Cardiac muscle cell (in vitro differentiated cells and primary cell): ENCODE data around the gene ELAC2. TPM values are rescaled to one million over a fixed set of nuclear protein-coding genes. Genes with fewer than 3 reads are reported as not detected.

Experiments
- DNase-seq, 2 donors: peaks; one replicate each; pipeline versions ENCODE4 v3.0.0 to v3.0.0-alpha.2; 2010 to 2017; ENCODE audit warnings: low read depth in 1 of 2, low spot score in 1 of 2
- H3K27ac ChIP-seq: fragments of 200-600 bp; sonication (generic); 2 replicates; pipeline ENCODE4 v1.5.1; 2016
- H3K27me3 ChIP-seq: fragments of 200-600 bp; sonication (generic); 2 replicates; pipeline ENCODE4 v1.6.0; 2016; ENCODE audit warnings: control low read depth
- H3K36me3 ChIP-seq: fragments of 200-600 bp; sonication (generic); 2 replicates; pipeline ENCODE4 v1.5.1; 2016; ENCODE audit warnings: control low read depth
- H3K4me1 ChIP-seq: fragments of 200-600 bp; sonication (generic); 2 replicates; pipeline ENCODE4 v1.8.1; 2017; ENCODE audit warnings: low read depth, mild to moderate bottlenecking, mixed run types
- H3K4me3 ChIP-seq: fragments of 200-600 bp; sonication (generic); 2 replicates; pipeline ENCODE4 v1.5.1; 2016; ENCODE audit warnings: mild to moderate bottlenecking
- H3K9me3 ChIP-seq: fragments of 200-600 bp; sonication (generic); 2 replicates; pipeline ENCODE4 v1.5.1; 2017; ENCODE audit warnings: low read depth, mild to moderate bottlenecking, control low read depth
- polyA plus RNA-seq: library from polyadenylated mRNA; unstranded; fragments of >200 nt; fragmentation: Nextera tagmentation; extraction: Ambion mirVana; gene quantifications from 2 replicates; pipeline ENCODE4 v1.2.1, GENCODE V29; 2016
- total RNA-seq: library from RNA; depleted of rRNA; stranded (reverse); fragments of >200 nt; gene quantifications from 2 replicates; pipeline ENCODE4 v1.2.3, GENCODE V29; 2016
- TF ChIP-seq, protein P1 (sequence below): IDR thresholded peaks from 2 replicates; pipeline ENCODE4 v1.5.1; 2012; ENCODE audit warnings: low read depth, mild to moderate bottlenecking, low read length

The ELAC2 gene
- total and polyA plus RNA-seq, 2 experiments from 2014 or later, result 90.4 to 152 TPM

DNA sequence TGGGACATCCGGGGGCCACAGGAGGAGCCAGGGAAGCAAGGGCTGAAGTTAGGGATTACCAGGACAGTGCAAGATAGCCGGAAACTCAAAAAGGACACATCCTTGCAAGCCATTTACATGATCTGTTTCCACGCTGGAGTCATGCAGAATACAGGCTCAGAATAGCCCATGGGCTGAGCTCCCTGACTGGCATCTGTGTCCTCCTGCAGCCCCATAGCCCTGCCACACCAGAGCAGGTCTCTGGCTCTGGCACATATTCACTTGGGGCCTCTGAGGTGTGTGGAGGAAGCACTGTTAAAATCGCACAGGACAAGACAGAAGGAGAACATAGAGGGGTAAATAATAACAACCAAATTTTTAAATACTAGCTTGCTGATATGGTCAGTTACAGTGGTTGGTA is 65.8 kb downstream of the ELAC2 start:
- TF ChIP-seq, protein P1, sequence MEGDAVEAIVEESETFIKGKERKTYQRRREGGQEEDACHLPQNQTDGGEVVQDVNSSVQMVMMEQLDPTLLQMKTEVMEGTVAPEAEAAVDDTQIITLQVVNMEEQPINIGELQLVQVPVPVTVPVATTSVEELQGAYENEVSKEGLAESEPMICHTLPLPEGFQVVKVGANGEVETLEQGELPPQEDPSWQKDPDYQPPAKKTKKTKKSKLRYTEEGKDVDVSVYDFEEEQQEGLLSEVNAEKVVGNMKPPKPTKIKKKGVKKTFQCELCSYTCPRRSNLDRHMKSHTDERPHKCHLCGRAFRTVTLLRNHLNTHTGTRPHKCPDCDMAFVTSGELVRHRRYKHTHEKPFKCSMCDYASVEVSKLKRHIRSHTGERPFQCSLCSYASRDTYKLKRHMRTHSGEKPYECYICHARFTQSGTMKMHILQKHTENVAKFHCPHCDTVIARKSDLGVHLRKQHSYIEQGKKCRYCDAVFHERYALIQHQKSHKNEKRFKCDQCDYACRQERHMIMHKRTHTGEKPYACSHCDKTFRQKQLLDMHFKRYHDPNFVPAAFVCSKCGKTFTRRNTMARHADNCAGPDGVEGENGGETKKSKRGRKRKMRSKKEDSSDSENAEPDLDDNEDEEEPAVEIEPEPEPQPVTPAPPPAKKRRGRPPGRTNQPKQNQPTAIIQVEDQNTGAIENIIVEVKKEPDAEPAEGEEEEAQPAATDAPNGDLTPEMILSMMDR, result no peak
- Histone ChIP-seq H3K36me3 (peaks cover 13% of the 10 kb centered on the region), H3K4me3 (no peak overlapping the region), H3K9me3 (no peaks in the 10 kb centered on the region), H3K27ac (no peak overlapping the region), H3K4me1 (no peaks in the 10 kb centered on the region), H3K27me3 (no peaks in the 10 kb centered on the region)
- no peak for DNase-seq

DNA sequence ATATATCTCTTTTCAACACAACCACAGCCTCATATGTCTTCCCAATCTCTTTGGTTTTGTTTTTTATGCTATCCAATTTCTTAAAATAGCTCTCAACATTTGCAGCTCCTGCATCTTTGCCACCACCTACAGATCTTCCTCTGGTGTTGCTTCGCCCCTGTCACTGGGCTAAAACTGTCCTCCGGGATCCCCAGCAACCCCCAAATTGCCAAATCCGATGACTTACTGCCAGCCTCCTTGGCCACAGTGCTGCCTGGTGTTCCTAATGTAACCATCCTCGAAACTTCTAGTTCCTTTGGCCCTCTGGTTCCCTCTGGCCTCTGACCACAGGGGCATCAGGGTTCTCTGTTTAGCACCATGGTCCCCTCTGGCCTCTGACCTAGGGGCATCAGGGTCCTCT is 70.8 kb downstream of the ELAC2 start:
- Histone ChIP-seq H3K36me3 (peaks cover 4% of the 10 kb centered on the region), H3K4me1 (no peaks in the 10 kb centered on the region), H3K27me3 (no peaks in the 10 kb centered on the region), H3K4me3 (no peak overlapping the region), H3K9me3 (no peaks in the 10 kb centered on the region), H3K27ac (no peak overlapping the region)
- TF ChIP-seq, protein P1, result no peak
- no peak for DNase-seq

Other genes starting within 250 kb of the ELAC2 start
- 7.1 and 13.5 TPM in 2 replicates for gene ARHGAP44, start 228.5 kb downstream of the ELAC2 start, total RNA-seq
- gene ARHGAP44, start 228.5 kb downstream of the ELAC2 start, polyA plus RNA-seq, result 10.2 and 16.5 TPM in 2 replicates